Calu3 (cell line): Measurements from ENCODE around the gene FAM107B. TPM values are rescaled to one million over a fixed set of nuclear protein-coding genes. Genes with fewer than 3 reads are reported as not detected.

Source experiments
- BruUV-seq: library from RNA; stranded (reverse); fragments of 400-500 nt; replicated peaks from 2 replicates; lab custom pipeline; 2021; lab: Mats Ljungman, UMichigan
- CTCF ChIA-PET: fragments of 300-600 bp; sonication (Branson Sonifier 250); formaldehyde crosslinking; loops from one replicate; lab custom pipeline; 2022; ENCODE audit warnings: antibody characterized with exemption; lab: Charles Lee
- DNase-seq: peaks from one replicate; pipeline ENCODE4 v3.0.0; 2022
- H3K27ac Mint-ChIP-seq: one replicate; pipeline ENCODE4 v1.8.0; 2022; ENCODE audit warnings: mixed read lengths; ENCODE audit not compliant: unreplicated experiment
- H3K27me3 Mint-ChIP-seq: one replicate; pipeline ENCODE4 v1.8.0; 2022; ENCODE audit warnings: mixed read lengths; ENCODE audit not compliant: unreplicated experiment
- H3K36me3 Mint-ChIP-seq: one replicate; pipeline ENCODE4 v1.8.0; 2022; ENCODE audit warnings: mild to moderate bottlenecking, moderate library complexity, mixed read lengths; ENCODE audit not compliant: insufficient read depth, unreplicated experiment
- H3K4me1 Mint-ChIP-seq: one replicate; pipeline ENCODE4 v1.8.0; 2022; ENCODE audit warnings: mild to moderate bottlenecking, low read depth, mixed read lengths; ENCODE audit not compliant: unreplicated experiment
- H3K4me3 Mint-ChIP-seq: one replicate; pipeline ENCODE4 v1.8.0; 2022; ENCODE audit warnings: mild to moderate bottlenecking, low read depth, moderate library complexity, mixed read lengths; ENCODE audit not compliant: unreplicated experiment
- H3K9me3 Mint-ChIP-seq: one replicate; pipeline ENCODE4 v1.8.0; 2022; ENCODE audit warnings: low read depth, mixed read lengths; ENCODE audit not compliant: unreplicated experiment
- intact Hi-C: fragments of 100-400 bp; cut with micrococcal nuclease; formaldehyde crosslinking; loops from one replicate; pipeline ENCODE4 v1.10.0; 2022; ENCODE audit not compliant: unreplicated experiment
- total RNA-seq: library from RNA; stranded (reverse); gene quantifications from 2 replicates; pipeline ENCODE4 v1.2.3, GENCODE V29; 2022
- TF ChIP-seq, protein P1 (sequence below): fragments of 200-600 bp; IDR thresholded peaks from one replicate; pipeline ENCODE4 v1.8.0; 2022; ENCODE audit warnings: antibody characterized with exemption; ENCODE audit not compliant: unreplicated experiment

The FAM107B gene
- total RNA-seq, 1 experiment from 2014 or later = 168 TPM

DNA sequence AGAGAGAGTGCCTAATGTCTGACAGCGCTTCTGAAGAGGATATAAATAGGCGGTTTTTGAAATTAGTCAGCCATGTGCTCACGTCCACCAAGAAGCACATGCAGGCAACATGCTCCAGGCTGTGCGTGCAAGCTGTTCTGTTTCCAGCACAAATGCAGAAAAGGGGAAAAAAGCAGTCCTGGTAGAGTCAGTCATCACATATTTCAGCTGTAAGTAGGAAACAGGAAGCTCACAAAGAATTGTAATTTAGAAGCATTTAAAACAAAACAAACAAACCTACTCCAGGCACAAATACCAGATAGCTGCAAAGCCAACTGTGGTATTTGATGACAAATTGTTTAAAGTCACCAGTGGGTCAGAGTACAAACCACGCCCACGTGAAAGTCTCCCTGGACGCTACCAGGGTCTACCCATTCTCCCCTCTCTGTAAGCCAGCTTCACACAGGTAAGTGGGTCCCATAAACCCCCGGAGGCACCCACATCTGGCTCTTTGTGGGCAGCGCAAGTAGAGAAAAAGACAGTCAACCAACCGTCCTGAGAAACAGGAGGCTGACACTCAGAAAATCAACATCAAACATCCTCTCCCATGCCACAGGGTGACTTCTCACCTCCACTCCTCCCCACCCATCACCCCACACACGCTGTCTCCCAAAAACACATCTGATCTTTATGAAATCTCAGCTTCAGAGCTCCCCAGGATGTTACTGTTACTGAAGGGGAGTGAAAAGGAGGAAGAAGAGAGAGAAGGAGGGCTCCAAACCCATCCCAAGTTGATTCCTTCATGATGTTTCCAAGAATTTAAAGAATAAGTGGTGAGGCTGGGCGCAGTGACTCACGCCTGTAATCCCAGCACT lies 186.4 kb downstream of the FAM107B start:
- intact Hi-C loops = loop anchor here (5.0 kb wide), 1 partner anchor 51 kb away; no protein-coding TSS in a partner anchor
- Mint-ChIP-seq H3K27ac (peak overlapping the region; percentile 70), H3K27me3 (no peaks in the 10 kb centered on the region), H3K4me1 (peaks cover 74% of the 10 kb centered on the region), H3K9me3 (no peaks in the 10 kb centered on the region), H3K4me3 (peak overlapping the region; percentile 46), H3K36me3 (peaks cover 61% of the 10 kb centered on the region)
- TF ChIP-seq, protein P1, sequence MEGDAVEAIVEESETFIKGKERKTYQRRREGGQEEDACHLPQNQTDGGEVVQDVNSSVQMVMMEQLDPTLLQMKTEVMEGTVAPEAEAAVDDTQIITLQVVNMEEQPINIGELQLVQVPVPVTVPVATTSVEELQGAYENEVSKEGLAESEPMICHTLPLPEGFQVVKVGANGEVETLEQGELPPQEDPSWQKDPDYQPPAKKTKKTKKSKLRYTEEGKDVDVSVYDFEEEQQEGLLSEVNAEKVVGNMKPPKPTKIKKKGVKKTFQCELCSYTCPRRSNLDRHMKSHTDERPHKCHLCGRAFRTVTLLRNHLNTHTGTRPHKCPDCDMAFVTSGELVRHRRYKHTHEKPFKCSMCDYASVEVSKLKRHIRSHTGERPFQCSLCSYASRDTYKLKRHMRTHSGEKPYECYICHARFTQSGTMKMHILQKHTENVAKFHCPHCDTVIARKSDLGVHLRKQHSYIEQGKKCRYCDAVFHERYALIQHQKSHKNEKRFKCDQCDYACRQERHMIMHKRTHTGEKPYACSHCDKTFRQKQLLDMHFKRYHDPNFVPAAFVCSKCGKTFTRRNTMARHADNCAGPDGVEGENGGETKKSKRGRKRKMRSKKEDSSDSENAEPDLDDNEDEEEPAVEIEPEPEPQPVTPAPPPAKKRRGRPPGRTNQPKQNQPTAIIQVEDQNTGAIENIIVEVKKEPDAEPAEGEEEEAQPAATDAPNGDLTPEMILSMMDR = no peak
- no TSS peak for BruUV-seq
- CTCF ChIA-PET = interaction anchor here (0.6 to 1.6 kb wide), 4 partner anchors 10 to 276 kb away, joined by 3 to 13 read pairs (median 4); partner anchors contain the start of genes CDNF, HSPA14 and MSANTD7
- peak; percentile 50 for DNase-seq

DNA sequence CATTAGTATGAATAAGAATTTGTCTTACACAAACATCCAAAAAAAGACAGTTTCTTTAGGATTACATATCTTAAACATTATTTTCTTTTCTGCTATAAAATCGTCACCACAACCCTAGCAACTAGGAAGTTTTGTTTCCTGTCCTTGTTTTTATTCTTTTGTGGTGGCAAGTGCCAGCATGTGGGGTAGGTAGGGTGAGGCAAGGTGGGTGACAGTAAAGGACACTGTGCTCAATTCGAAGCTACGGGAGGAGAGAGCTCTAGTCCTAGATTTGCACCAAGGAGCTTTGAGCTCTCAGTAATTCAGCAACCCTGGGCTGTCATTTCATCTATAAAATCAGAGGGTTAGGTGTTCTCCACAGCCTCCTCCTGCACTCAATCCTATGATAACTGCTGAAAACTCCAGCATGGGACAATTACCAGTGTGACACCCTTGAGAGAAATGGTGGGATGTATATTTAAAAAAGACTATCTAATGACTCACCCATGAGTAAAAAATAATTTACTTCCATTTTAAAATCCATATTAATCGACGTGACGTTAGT lies 187.1 kb downstream of the FAM107B start:
- peak overlapping the region; percentile 70 for H3K27ac Mint-ChIP-seq
- no peaks in the 10 kb centered on the region for H3K27me3 Mint-ChIP-seq
- CTCF ChIA-PET = interaction anchor here (1.2 to 1.6 kb wide), 2 partner anchors 34 to 250 kb away, joined by 3 to 5 read pairs; partner anchors contain the start of genes CDNF, HSPA14 and MSANTD7
- H3K4me3 Mint-ChIP-seq = peak overlapping the region; percentile 46
- TF ChIP-seq, protein P1 = no peak
- no peaks in the 10 kb centered on the region for H3K9me3 Mint-ChIP-seq
- no peak for DNase-seq
- BruUV-seq = TSS peak; percentile 8
- H3K36me3 Mint-ChIP-seq = peaks cover 63% of the 10 kb centered on the region
- intact Hi-C loops = loop anchor here (5.0 kb wide), 1 partner anchor 50 kb away; no protein-coding TSS in a partner anchor
- peaks cover 78% of the 10 kb centered on the region for H3K4me1 Mint-ChIP-seq

DNA sequence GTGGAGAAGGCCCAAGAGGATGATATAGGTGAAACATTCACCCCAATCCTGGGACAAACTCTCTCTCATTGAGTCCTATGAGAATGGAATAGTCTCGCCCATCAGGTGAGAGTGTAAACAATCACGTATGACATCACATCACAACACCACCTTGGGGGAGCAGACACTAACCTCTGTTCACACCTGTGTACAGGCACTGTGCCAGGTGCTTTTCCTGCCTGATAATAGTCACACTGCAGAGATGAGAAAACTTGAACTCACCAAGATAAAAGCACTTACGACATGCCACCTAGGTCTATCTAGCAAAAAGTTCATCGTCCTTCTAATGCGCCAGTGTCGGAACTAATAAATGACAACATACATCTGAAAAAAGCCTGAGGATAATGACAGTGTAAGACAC lies 187.8 kb downstream of the FAM107B start:
- Mint-ChIP-seq H3K4me3 (peak overlapping the region; percentile 46), H3K4me1 (peaks cover 76% of the 10 kb centered on the region), H3K27ac (peak overlapping the region; percentile 70), H3K36me3 (peaks cover 56% of the 10 kb centered on the region), H3K27me3 (no peaks in the 10 kb centered on the region), H3K9me3 (no peaks in the 10 kb centered on the region)
- DNase-seq = peak; percentile 59
- BruUV-seq = no TSS peak
- CTCF ChIA-PET = no interaction called here
- TF ChIP-seq, protein P1 = no peak
- intact Hi-C loops = loop anchor here (5.0 kb wide), 1 partner anchor 50 kb away; no protein-coding TSS in a partner anchor

DNA sequence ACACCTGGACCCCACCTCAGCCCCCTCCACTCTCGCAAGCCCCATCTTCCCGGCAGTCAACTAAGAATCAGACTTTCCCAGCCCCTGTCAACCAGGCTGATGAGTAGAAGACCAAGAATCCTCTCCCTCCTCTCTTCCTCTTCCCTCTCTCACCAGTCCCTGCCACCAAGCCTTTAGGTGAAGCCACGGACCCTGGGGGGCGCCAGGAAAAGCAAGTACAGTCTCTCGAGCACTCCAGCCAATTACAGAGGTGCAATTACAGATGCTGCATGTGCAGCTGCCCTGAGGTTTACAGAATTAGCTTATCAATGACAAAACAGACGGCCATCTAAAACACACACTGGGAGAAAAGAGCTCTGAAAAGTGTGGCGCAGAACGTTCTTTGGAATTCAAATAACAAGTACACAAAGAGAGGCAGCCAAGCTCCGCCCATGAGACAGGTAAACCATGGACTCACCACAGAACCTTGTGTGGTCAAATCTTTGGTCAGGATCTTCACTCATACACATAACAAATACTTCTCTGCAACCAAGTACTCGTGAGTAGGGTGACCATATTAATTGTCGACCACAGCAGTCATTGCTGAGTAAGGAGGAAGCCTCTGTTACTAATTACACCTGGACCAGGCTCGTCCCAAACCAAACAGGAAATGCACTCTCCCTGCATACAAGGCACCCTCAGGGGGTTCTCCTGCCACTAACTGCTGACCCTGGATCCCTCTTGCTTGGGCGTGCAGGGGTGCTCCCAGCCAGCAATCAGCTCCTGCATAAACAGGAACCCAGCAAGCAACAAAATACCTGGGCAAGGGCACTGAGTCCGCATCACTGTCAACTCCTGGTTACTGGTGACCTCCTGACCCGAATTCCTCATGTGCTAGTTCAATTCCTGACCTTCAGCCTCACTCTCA lies 189.2 kb downstream of the FAM107B start:
- Mint-ChIP-seq H3K4me3 (peak overlapping the region; percentile 46), H3K4me1 (peaks cover 79% of the 10 kb centered on the region), H3K36me3 (peaks cover 56% of the 10 kb centered on the region), H3K9me3 (no peaks in the 10 kb centered on the region), H3K27ac (peak overlapping the region; percentile 70), H3K27me3 (no peaks in the 10 kb centered on the region)
- TF ChIP-seq, protein P1 = no peak
- CTCF ChIA-PET = no interaction called here
- no peak for DNase-seq
- intact Hi-C loops = loop anchor here (5.0 kb wide), 1 partner anchor 48 kb away; no protein-coding TSS in a partner anchor
- BruUV-seq = no TSS peak
